ENCODE data around the gene CDKL5. TPM values are rescaled to one million over a fixed set of nuclear protein-coding genes. Genes with fewer than 3 reads are reported as not detected.

CDKL5 gene
- polyA plus RNA-seq, 2 of the 4 experiments (the other 2 are of a cell fraction) = 5.4 to 22.8 TPM

GRCh38 chrX:18682979-18683387 lies 257.6 kb downstream of the CDKL5 start:
- FAIRE-seq (no peak), DNase-seq (ENCODE audit: low read depth in 1 of 2, low spot score in 1 of 2) (no peak), ATAC-seq (no peak)
- ChIA-PET POLR2A (no interaction called here), CTCF (interaction anchor here (1.0 kb wide), 1 partner anchor 273 kb away, joined by 3 read pairs; no protein-coding TSS in a partner anchor)
- no peak overlapping the region for H3K4me2 ChIP-seq
- H3K9me3 ChIP-seq = no peaks in the 10 kb centered on the region
- whole genome bisulfite sequencing (ENCODE audit: missing lambda C conversion rate) = 84% methylated on average over 9 of the region's 9 CpGs
- no peak overlapping the region for H3K4me3 ChIP-seq
- peaks cover 13% of the 10 kb centered on the region; the same call in 2 of the 3 replicates for H3K4me1 ChIP-seq
- TF ChIP-seq CBX8 (IDR thresholded peaks at IDR 0.05) = no peak
- TF ChIP-seq RAD21 (conservative IDR thresholded peaks at IDR 0.05 in 1 of 2, IDR thresholded peaks at IDR 0.05 in 1 of 2) = no peak
- TF ChIP-seq MYC (IDR thresholded peaks at IDR 0.05; ENCODE audit: borderline replicate concordance, low read length) = no peak
- TF ChIP-seq REST (IDR thresholded peaks at IDR 0.05) = no peak
- TF ChIP-seq TFCP2L1 (CRISPR knock-in tag; IDR thresholded peaks at IDR 0.05) = no peak
- TF ChIP-seq FOSL2 (IDR thresholded peaks at IDR 0.05) = no peak
- no peak for TF ChIP-seq FOSL2 (CRISPR knock-in tag; IDR thresholded peaks at IDR 0.05)
- no peak for TF ChIP-seq RNF2 (IDR thresholded peaks at IDR 0.05; ENCODE audit: borderline replicate concordance, low read depth)
- no peak for TF ChIP-seq JUNB (IDR thresholded peaks at IDR 0.05)
- TF ChIP-seq HOXA7 (CRISPR knock-in tag; IDR thresholded peaks at IDR 0.05) = no peak
- no peak for TF ChIP-seq ZC3H11A (IDR thresholded peaks at IDR 0.05)
- TF ChIP-seq CHD2 (IDR thresholded peaks at IDR 0.05; ENCODE audit: low read length, partially characterized antibody) = no peak
- no peak for TF ChIP-seq HOXB13 (CRISPR knock-in tag; IDR thresholded peaks at IDR 0.05; ENCODE audit: low read depth)
- no peak for TF ChIP-seq JUN (IDR thresholded peaks at IDR 0.05)
- TF ChIP-seq RCOR1 (IDR thresholded peaks at IDR 0.05; ENCODE audit: low read depth, low read length) = no peak
- no peak overlapping the region for H3K27ac ChIP-seq

GRCh38 chrX:18687856-18688495 lies 262.6 kb downstream of the CDKL5 start:
- POLR2A ChIA-PET = no interaction called here
- H3K9me3 ChIP-seq = no peaks in the 10 kb centered on the region
- peaks cover 13% of the 10 kb centered on the region; the same call in 2 of the 3 replicates for H3K4me1 ChIP-seq
- no peak overlapping the region for H3K27ac ChIP-seq
- FAIRE-seq = no peak
- no peak for DNase-seq (ENCODE audit: low read depth in 1 of 2, low spot score in 1 of 2)
- CTCF ChIA-PET = interaction anchor here (4.3 kb wide), 1 partner anchor 11 kb away, joined by 23 read pairs; no protein-coding TSS in a partner anchor
- H3K4me3 ChIP-seq = no peak overlapping the region
- WGBS (ENCODE audit: missing lambda C conversion rate) = 93% methylated on average over 7 of the region's 7 CpGs
- TF ChIP-seq TFCP2L1 (CRISPR knock-in tag; IDR thresholded peaks at IDR 0.05) (no peak), ZC3H11A (IDR thresholded peaks at IDR 0.05) (no peak), CBX2 (IDR thresholded peaks at IDR 0.05; ENCODE audit: borderline replicate concordance, low read depth) (no peak), REST (IDR thresholded peaks at IDR 0.05) (no peak), KDM5A (IDR thresholded peaks at IDR 0.05) (no peak), CBX8 (IDR thresholded peaks at IDR 0.05) (no peak), MAX (IDR thresholded peaks at IDR 0.05) (no peak), NPAS2 (CRISPR knock-in tag; IDR thresholded peaks at IDR 0.05; ENCODE audit: borderline replicate concordance) (no peak), HDAC2 (IDR thresholded peaks at IDR 0.05) (no peak)
- no peak for ATAC-seq
- H3K4me2 ChIP-seq = no peak overlapping the region

All from A549 (cell line).